Keratinocyte (primary cell): Measurements from ENCODE around the gene SLC17A5. TPM values are rescaled to one million over a fixed set of nuclear protein-coding genes. Genes with fewer than 3 reads are reported as not detected.

ENCODE experiments used
- DNase-seq: peaks from one replicate; pipeline ENCODE4 v3.0.0-alpha.2; 2011; ENCODE audit warnings: low read depth, missing footprints, low spot score
- FAIRE-seq: peaks from 2 replicates; lab custom pipeline; 2011; peaks lifted over from hg19 to GRCh38; lab: Jason Lieb, UNC
- H2AFZ ChIP-seq: 2 replicates; pipeline ENCODE4 v1.6.0; 2012; ENCODE audit warnings: low read length, control low read depth, inconsistent platforms; ENCODE audit not compliant: control insufficient read depth
- H3K27ac ChIP-seq: 2 replicates; pipeline ENCODE4 v1.5.1; 2011; ENCODE audit warnings: low read length; ENCODE audit not compliant: control insufficient read depth, insufficient read depth
- H3K27me3 ChIP-seq: 3 replicates; pipeline ENCODE4 v1.6.0; 2011; ENCODE audit warnings: low read length; ENCODE audit not compliant: control insufficient read depth, insufficient read depth; ENCODE audit errors: extremely low read depth
- H3K36me3 ChIP-seq, 2 experiments: 2 replicates in 1 of 2; 3 replicates in 1 of 2; pipeline ENCODE4 v1.5.1; 2011; ENCODE audit warnings: low read length in 2 of 2, mild to moderate bottlenecking in 1 of 2; ENCODE audit not compliant: control insufficient read depth in 2 of 2, insufficient read depth in 2 of 2; ENCODE audit errors: extremely low read depth in 1 of 2
- H3K4me1 ChIP-seq: 3 replicates; pipeline ENCODE4 v1.5.1; 2011; ENCODE audit warnings: low read length; ENCODE audit not compliant: control insufficient read depth, insufficient read depth; ENCODE audit errors: extremely low read depth
- H3K4me2 ChIP-seq: 3 replicates; pipeline ENCODE4 v1.6.0; 2011; ENCODE audit warnings: low read depth, low read length; ENCODE audit not compliant: control insufficient read depth, insufficient read depth; ENCODE audit errors: extremely low read depth
- H3K4me3 ChIP-seq, 3 experiments: fragments of 200-600 bp in 1 of 3; sonication (generic) in 1 of 3; 2 replicates in 2 of 3; 3 replicates in 1 of 3; pipeline ENCODE4 v1.5.1; 2011 to 2016; ENCODE audit warnings: low read length in 3 of 3, mild to moderate bottlenecking in 3 of 3, control low read depth in 2 of 3, inconsistent platforms in 1 of 3, low read depth in 1 of 3, mixed read lengths in 1 of 3, mixed run types in 1 of 3, moderate library complexity in 1 of 3; ENCODE audit not compliant: control insufficient read depth in 2 of 3, insufficient read depth in 2 of 3; ENCODE audit errors: extremely low read depth in 1 of 3
- H3K79me2 ChIP-seq: 2 replicates; pipeline ENCODE4 v1.6.0; 2012; ENCODE audit warnings: low read length; ENCODE audit not compliant: control insufficient read depth, insufficient read depth
- H3K9ac ChIP-seq: 3 replicates; pipeline ENCODE4 v1.6.0; 2011; ENCODE audit warnings: low read length; ENCODE audit not compliant: control insufficient read depth, insufficient read depth; ENCODE audit errors: extremely low read depth
- H3K9me1 ChIP-seq: 3 replicates; pipeline ENCODE4 v1.6.0; 2011; ENCODE audit warnings: low read length; ENCODE audit not compliant: control insufficient read depth, insufficient read depth; ENCODE audit errors: extremely low read depth
- H3K9me3 ChIP-seq: 2 replicates; pipeline ENCODE4 v1.5.1; 2012; ENCODE audit warnings: low read depth, low read length; ENCODE audit not compliant: control insufficient read depth
- H4K20me1 ChIP-seq: 3 replicates; pipeline ENCODE4 v1.6.0; 2011; ENCODE audit warnings: low read length; ENCODE audit not compliant: control insufficient read depth, insufficient read depth; ENCODE audit errors: extremely low read depth
- EZH2 ChIP-seq: IDR thresholded peaks from one replicate; pipeline ENCODE4 v1.6.1; 2012; ENCODE audit warnings: inconsistent platforms, mild to moderate bottlenecking, low read length, moderate library complexity
- dilution Hi-C: fragments of 300-500 bp; cut with MboI; formaldehyde crosslinking; loops from one replicate; pipeline ENCODE4 v1.7.0; 2020; ENCODE audit warnings: low sequenced_read_pairs; ENCODE audit not compliant: extremely low pct_ligation_motif_present
- polyA plus RNA-seq, 5 experiments: library from polyadenylated mRNA; depleted of rRNA in 3 of 5; stranded (reverse) in 3 of 5; stranded (forward) in 1 of 5; unstranded in 1 of 5; fragments of >200 nt; gene quantifications; 1 replicate in 1 of 5; 2 replicates in 3 of 5; 3 replicates in 1 of 5; pipeline versions ENCODE4 v1.2.1 to v1.2.3, GENCODE V29; 2011 to 2012; ENCODE audit warnings: missing spikeins in 2 of 5, low read depth in 1 of 5, low replicate concordance in 1 of 5
- TF ChIP-seq, protein P1 (sequence below), 3 experiments: IDR thresholded peaks in 1 of 3; conservative IDR thresholded peaks in 1 of 3; optimal IDR thresholded peaks in 1 of 3; 2 replicates in 2 of 3; 3 replicates in 1 of 3; pipeline versions ENCODE3 to v1.5.1; 2011; ENCODE audit warnings: low read length in 3 of 3, mild to moderate bottlenecking in 3 of 3, moderate library complexity in 2 of 3, control low read depth in 1 of 3, inconsistent platforms in 1 of 3; ENCODE audit not compliant: insufficient read depth in 2 of 3; ENCODE audit errors: extremely low read depth in 1 of 3

SLC17A5 gene
- polyA plus RNA-seq, 1 donor (not counting 4 experiments of a cell fraction or from before 2014, with no cell fraction given) = 8.7 TPM

DNA sequence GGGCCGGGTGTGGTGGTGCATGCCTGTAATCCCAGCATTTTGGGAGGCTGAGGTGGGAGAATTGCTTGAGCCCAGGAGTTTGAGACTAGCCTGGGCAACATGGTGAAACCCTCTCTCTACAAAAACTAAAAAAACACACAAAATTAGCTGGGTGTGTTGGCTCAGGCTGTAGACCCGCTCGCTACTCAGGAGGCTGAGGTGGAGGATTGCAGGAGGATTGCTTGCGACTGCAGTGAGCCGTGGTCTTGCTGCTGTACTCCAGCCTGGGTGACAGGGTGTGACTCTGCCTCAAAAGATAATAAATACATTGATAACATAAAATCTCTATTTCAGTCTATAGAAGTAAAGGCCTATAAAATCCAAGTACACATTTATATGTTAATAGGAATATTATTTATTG, 49.3 kb downstream of the SLC17A5 start:
- dilution Hi-C loops = loop anchor here (25.0 kb wide), 1 partner anchor 92 kb away; the partner anchor contains the start of gene EEF1A1
- H3K27ac ChIP-seq = no peak overlapping the region
- H3K27me3 ChIP-seq = no peaks in the 10 kb centered on the region
- FAIRE-seq (no peak), DNase-seq (no peak)
- no peaks in the 10 kb centered on the region for H4K20me1 ChIP-seq
- H3K9ac ChIP-seq = no peak overlapping the region
- H3K79me2 ChIP-seq = no peaks in the 10 kb centered on the region
- H3K4me1 ChIP-seq = no peaks in the 10 kb centered on the region
- peaks cover 0 to 1% of the 10 kb centered on the region in 2 experiments for H3K36me3 ChIP-seq
- H3K4me2 ChIP-seq = no peak overlapping the region
- no peak overlapping the region for H2AFZ ChIP-seq
- H3K4me3 ChIP-seq = no peak overlapping the region
- no peaks in the 10 kb centered on the region for H3K9me3 ChIP-seq
- TF ChIP-seq, protein P1, sequence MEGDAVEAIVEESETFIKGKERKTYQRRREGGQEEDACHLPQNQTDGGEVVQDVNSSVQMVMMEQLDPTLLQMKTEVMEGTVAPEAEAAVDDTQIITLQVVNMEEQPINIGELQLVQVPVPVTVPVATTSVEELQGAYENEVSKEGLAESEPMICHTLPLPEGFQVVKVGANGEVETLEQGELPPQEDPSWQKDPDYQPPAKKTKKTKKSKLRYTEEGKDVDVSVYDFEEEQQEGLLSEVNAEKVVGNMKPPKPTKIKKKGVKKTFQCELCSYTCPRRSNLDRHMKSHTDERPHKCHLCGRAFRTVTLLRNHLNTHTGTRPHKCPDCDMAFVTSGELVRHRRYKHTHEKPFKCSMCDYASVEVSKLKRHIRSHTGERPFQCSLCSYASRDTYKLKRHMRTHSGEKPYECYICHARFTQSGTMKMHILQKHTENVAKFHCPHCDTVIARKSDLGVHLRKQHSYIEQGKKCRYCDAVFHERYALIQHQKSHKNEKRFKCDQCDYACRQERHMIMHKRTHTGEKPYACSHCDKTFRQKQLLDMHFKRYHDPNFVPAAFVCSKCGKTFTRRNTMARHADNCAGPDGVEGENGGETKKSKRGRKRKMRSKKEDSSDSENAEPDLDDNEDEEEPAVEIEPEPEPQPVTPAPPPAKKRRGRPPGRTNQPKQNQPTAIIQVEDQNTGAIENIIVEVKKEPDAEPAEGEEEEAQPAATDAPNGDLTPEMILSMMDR (optimal IDR thresholded peaks at IDR 0.05 in 1 of 3, IDR thresholded peaks at IDR 0.05 in 1 of 3, conservative IDR thresholded peaks at IDR 0.05 in 1 of 3; ENCODE audit: extremely low read depth in 1 of 3, insufficient read depth in 2 of 3, low read length in 3 of 3) = no peak
- TF ChIP-seq EZH2 = no peak
- no peaks in the 10 kb centered on the region for H3K9me1 ChIP-seq

DNA sequence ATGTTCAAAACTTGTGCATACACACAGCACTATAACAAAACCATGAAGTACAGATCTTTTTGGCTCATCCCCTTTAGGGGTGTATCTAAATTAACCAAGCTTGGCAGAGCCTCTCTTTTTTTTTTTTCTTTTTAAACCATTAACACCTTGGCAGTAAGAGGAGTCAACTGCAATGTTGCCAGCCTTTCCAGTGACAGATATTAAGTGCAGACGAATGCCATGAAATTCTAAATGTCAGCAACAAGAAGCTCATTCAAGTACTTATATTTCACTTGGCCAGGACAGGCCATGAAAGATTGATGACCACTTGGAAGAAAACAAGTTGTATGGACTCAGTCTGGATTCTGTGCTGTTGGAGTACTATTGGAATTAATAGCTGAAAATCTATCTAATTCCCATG, 49.8 kb downstream of the SLC17A5 start:
- Histone ChIP-seq H3K9me1 (no peaks in the 10 kb centered on the region), H3K36me3 (peaks cover 0 to 1% of the 10 kb centered on the region in 2 experiments), H3K27ac (no peak overlapping the region), H3K4me2 (no peak overlapping the region), H3K9me3 (no peaks in the 10 kb centered on the region), H2AFZ (no peak overlapping the region), H3K79me2 (no peaks in the 10 kb centered on the region), H4K20me1 (no peaks in the 10 kb centered on the region), H3K27me3 (no peaks in the 10 kb centered on the region), H3K4me3 (no peak overlapping the region), H3K4me1 (no peaks in the 10 kb centered on the region), H3K9ac (no peak overlapping the region)
- dilution Hi-C loops = loop anchor here (25.0 kb wide), 1 partner anchor 92 kb away; the partner anchor contains the start of gene EEF1A1
- FAIRE-seq (no peak), DNase-seq (no peak)
- TF ChIP-seq EZH2 = no peak
- TF ChIP-seq, protein P1 (optimal IDR thresholded peaks at IDR 0.05 in 1 of 3, IDR thresholded peaks at IDR 0.05 in 1 of 3, conservative IDR thresholded peaks at IDR 0.05 in 1 of 3; ENCODE audit: extremely low read depth in 1 of 3, insufficient read depth in 2 of 3, low read length in 3 of 3) = no peak
